GM21576 (cell line): ENCODE data around the gene CHD6.

Experiments
- ATAC-seq: cut with Tn5 transposase; IDR thresholded peaks from one replicate; pipeline ENCODE4 v1.9.1; 2021; ENCODE audit warnings: mild to moderate bottlenecking, moderate library complexity; ENCODE audit not compliant: unreplicated experiment

Gene CHD6

GRCh38 chr20:41592516-41593216 lies 25.5 kb downstream of the CHD6 start:
- ATAC-seq = no peak

DNA sequence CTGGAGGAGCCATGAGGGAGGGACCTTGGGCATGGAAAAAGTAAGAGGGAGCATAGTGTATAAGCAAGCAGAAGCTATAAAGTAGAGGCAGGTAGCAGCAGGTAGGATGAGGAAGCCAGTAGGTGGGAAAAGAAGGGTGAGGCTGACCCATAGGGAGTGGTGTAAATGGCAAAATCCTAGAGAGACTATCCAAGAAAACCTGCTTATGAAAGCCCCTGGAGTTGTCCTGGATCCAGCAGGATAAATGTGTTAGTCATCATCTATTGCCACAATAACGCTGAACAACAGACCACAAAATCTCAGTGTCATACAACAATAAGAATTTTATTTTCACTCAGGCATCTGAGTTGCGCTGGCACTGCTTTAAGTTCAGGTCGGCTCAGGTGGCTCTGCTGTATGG lies 30.2 kb downstream of the CHD6 start:
- no peak for ATAC-seq

DNA sequence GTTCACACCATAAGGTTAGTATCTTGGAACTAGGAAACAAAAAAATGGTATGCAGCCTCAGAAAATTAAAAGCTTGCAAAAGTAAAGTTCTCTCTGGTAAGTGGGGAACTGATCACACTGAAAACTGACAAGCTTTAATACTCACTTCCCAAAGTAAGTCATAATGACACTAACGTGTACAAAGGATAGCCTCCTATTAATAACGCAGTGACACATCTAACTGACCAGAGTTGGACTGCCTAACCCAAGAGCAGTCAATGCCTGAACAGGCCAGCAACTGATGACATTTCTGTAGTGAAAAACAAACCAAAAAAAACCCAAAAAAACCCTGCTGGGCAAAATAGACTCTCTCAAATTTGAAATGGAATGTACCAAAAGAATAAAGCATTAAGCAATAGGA lies 30.7 kb downstream of the CHD6 start:
- ATAC-seq = no peak

DNA sequence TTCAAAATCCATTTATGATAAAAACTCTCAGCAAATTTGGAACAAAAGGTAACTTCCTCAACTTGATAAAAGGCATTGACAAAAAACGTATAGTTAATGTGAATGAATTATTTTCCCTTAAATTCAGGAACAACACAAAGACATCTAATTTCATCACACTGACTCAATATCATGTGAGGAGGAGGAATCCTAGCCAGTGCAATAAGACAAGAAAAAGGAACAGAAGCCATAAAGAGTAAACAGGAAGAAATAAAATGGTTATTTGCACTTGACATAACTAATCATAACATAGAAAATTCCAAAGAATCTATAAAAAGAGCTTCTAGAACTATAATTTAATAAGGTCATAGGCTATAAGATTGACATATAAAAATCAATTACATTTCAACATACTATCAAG lies 31.4 kb downstream of the CHD6 start:
- ATAC-seq = no peak

DNA sequence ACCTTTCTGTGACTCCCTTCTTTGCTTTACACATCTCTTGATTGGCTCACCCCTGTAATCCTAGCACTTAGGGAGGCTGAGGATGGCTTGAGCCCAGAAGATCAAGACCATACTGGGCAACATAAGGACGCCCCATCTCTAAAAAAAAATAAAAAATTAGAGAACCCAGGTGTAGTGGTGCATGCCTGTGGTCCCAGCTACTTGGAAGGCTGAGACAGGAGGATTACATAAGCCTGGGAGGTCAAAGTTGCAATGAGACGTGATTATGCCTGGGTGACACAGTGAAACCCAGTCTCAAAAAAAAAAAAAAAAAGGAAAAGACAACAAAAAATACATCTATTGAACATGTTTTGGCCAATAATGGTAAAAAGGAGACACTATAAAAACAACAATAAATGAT lies 37.8 kb downstream of the CHD6 start:
- no peak for ATAC-seq

- no peak for ATAC-seq
Measured at GRCh38 chr20:41577129-41578009, 40.8 kb downstream of the CHD6 start.

- no peak for ATAC-seq
Measured at GRCh38 chr20:41575412-41575811, 42.8 kb downstream of the CHD6 start.

DNA sequence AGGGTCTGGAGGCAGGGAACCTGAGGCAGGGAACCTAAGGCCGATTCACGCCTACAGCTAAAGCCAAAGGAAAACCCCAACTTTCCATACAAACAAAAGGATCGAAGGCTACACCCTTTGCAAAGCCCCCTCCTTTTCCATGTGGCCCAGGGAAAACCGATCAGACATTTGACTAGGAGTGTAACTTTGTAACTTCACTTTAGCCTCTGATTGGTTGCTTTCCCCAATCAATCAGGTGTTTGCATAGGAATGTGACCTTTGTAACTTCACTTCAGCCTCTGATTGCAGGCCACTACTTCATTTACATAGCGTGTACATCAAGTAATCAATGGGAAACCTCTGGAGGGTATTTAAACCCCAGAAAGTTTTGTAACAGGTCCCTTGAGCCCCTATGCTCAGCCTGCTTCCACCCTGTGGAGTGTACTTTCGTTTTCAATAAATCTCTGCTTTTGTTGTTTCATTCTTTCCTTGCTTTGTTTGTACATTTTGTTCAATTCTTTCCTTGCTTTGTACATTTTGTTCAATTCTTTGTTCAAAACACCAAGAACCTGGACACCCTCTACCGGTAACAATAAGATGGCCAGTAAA lies 43.3 kb downstream of the CHD6 start:
- ATAC-seq = no peak

GRCh38 chr20:41573955-41574354 lies 44.2 kb downstream of the CHD6 start:
- ATAC-seq = no peak

DNA sequence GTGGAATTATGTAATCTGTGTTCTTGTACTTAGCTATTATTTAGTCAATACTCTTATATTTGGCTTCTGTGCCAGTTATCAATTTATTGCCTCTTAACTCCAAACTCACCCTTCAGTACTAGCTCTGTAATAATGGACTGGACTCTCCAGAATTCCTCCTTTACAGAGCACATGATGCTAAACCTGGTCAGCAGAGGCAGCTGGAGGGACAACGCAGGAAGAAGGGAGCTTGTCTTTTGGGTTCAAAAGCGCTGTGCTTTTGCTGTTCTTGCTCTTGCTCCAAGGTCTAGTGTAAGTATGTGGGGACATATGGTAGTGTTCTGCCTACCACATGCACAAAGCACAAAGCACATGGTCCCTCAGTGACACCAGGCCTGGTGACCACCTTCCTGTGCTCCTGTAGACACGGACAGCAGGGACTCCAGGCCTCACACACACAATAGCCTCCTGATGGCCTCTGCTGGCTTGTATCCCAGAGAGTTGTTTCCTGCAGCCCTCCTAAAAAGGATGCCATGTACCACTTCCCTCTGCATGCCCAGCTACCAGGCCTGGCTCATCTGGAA lies 46.1 kb downstream of the CHD6 start:
- no peak for ATAC-seq

DNA sequence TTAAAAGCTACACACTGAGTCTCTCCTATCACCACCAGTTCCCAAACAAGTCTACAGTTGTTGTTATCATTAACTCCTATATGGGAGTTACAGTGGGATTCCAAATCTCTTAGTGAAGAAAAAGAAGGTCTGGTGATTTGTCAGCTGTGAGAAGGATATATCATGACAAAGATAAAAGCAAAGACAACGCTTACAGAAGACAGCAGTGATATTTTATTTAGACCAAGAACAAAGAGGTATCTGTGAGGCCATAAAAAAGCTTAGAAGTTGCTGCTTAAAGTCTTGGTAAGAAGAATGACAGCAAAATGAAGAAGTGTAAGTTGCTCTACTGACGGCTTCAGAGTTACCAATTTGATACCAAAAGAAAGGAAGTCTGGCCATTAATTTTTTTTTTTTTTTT lies 47.2 kb downstream of the CHD6 start:
- no peak for ATAC-seq

GRCh38 chr20:41570557-41570956 lies 47.6 kb downstream of the CHD6 start:
- ATAC-seq = no peak

- no peak for ATAC-seq
Measured at GRCh38 chr20:41567615-41568014, 50.6 kb downstream of the CHD6 start.

- ATAC-seq = no peak
Measured at GRCh38 chr20:41566896-41567527, 51.2 kb downstream of the CHD6 start.

DNA sequence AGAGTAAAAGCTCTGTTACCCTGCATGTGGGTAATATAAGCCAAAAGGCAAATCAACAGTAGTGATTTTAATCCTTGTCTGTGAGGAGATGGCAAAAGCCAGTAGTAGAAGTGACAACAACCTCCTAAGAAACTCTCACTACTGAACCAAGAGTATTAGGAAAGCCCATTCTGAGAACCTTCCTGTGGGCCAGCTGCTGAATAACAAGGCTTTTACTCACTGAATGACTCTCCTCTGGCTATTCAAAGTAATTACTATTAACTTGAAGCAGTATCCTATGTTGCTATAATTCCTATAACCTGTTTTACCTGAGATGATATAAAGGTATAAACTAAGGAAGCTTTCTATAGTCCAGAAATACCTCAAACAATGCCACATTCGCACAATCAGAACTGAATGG lies 55.1 kb downstream of the CHD6 start:
- no peak for ATAC-seq

DNA sequence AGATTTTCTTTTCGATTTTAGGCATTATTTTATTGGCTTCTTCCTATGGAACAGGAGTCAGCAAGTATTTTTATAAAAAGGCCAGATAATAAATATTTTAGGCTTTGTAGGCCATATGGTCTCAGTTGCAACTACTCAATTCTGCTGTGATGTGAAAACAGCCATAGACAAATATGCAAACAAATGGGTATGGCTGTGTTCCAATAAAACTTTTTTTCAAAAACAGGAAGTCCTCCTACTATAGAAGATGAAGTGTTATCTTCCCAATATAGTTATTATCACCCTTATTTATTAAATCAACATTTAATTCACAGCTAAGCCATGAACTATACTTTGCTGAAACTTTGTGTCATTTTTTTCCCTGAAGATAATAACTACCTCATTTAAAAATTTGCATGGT lies 57.2 kb downstream of the CHD6 start:
- ATAC-seq = no peak

DNA sequence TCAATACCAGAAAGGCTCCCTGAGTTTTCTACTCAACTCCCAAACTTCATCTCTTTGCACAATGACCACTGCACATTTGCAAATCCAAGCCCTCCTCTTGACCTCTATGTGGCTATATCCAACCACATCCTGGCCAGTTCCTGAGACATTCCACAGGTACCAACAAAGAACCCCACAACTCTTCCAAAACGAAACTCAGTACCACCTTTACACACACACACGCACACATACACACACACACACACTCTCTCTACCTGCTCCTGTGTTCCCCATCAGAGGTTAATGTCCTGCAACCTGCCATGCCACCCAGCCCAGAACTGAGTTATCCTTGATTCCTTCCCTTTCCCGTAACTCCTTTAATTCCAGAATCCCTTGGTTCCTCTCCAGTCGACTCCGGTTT lies 58.5 kb downstream of the CHD6 start:
- no peak for ATAC-seq

- no peak for ATAC-seq
Measured at GRCh38 chr20:41553142-41553879, 64.9 kb downstream of the CHD6 start.

- no peak for ATAC-seq
Measured at GRCh38 chr20:41552295-41553068, 65.7 kb downstream of the CHD6 start.
